HUDEP-2 (cell line): ENCODE results near the gene RPL41.

Experiments used
- DNase-seq, 76 experiments: peaks; one replicate each; lab custom pipeline; 2025; ENCODE audit not compliant: unreplicated experiment in 76 of 76; lab: John Stamatoyannopoulos, UW

RPL41 gene

DNA sequence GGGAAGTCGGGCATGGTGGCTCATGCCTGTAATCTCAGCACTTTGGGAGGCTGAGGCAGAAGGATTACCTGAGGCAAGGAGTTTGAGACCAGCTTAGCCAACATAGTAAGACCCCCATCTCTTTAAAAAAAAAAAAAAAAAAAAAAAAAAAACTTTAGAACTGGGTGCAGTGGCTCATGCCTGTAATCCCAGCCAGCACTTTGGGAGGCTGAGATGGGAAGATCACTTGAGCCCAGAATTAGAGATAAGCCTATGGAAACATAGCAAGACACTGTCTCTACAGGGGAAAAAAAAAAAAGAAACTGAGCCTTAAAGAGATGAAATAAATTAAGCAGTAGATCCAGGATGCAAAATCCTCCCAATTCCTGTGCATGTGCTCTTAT, 13.8 kb upstream of the RPL41 start:
- no peak for DNase-seq

DNA sequence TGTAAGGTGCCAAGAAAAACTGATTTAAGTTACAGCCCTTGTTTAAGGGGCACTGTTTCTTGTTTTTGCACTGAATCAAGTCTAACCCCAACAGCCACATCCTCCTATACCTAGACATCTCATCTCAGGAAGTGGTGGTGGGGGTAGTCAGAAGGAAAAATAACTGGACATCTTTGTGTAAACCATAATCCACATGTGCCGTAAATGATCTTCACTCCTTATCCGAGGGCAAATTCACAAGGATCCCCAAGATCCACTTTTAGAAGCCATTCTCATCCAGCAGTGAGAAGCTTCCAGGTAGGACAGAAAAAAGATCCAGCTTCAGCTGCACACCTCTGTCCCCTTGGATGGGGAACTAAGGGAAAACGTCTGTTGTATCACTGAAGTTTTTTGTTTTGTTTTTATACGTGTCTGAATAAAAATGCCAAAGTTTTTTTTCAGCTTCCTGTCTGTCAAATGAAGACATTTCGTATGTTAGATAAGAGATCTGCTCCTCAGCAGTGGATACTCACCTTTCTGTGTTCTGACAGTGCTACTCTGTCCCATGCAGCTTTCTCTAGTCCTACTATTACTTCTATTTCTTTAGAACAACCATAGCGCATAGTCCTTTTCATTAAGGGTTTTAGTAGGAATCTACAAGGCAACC, 13.2 kb upstream of the RPL41 start:
- DNase-seq: no peak

DNA sequence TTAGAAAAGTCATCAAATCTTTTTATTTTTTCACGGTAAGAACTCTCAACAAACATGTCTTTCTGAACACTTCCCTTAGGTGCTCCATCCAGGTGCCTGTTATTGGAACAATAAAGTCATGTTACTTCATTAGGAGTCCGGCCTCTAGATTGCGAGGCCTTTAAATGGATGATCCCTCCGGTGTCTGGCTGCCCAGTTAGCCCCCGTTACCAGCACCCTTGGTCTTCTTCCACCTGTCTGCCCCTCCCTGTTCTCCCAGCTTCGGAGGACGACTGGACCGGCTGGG, 12.7 kb upstream of the RPL41 start:
- DNase-seq: peak in 1 of 76 experiments; percentile 55

DNA sequence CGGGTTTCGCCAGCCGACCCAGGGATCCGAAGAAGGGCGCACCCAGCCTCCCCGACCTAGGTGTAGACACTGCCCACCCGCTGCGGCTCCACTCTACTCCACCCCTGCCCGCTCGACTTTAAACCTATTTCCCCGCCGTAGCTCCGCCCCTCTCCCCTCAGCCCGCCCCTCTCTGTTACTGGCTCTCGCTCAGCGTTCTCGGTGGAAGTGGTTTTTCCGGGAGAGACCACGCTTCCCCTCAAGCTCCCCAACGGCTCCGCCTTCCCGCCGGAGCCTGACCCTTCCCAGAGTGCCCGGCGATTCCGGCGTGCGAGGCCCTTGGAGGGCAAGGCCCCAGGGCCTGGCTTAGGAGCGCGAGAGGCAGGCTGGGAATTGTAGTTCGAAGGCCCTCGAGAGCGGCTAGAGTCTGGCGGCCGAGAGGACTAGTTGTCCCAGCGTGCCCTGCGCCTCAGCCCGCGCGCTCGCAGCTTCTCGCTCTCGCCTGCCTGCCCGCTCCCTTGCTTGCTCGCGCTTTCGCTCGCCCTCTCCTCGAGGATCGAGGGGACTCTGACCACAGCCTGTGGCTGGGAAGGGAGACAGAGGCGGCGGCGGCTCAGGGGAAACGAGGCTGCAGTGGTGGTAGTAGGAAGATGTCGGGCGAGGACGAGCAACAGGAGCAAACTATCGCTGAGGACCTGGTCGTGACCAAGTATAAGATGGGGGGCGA, 12.2 kb upstream of the RPL41 start, which contains the start of gene PA2G4:
Gene PA2G4, plus strand, starts transcription at position 451 of the 706 bp plus-strand sequence. Its CDS starts 179 bp downstream, at position 630.
- peak in 75 of 76 experiments; percentile 57 to 99 (median 97) for DNase-seq

DNA sequence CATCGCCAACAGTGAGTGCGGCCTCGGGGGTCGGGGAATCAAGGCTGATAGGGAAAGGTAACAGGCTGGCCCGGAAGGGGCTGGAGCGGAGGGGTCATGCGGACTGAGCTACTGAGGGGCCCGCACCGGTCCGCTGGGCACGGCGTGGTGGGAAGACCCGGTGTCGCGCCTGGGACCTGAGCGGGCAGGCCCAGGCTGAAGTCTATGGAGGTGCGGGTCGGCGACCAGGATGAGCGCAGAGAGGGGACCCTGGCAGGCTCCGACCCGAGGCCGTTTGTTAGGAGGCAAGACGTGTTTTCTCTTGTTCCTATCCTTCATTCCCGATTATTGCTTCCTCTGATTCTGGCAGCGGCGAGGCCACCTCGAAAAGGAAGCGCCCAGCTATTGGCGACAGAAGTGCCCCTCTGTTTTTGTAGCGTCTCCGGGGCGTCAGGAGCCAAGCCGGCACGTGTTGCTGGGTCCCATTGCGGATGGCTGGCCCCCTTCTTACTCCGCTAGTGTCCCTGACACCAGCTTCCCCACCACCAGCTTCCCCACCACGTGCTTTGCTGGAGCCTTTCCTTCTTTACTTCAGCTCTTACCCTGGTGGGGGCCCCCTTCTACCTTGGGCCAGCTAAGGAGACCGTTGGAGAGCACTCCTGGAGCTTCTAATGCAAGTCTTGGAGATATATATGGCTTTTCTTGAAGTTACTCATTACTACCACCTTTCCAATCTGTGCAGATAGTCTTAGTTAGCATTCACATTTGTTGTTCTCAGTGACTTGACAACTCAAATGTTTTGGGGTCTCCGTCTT, 11.4 kb upstream of the RPL41 start:
- DNase-seq: peak in 23 of 76 experiments; percentile 6 to 53 (median 21)

DNA sequence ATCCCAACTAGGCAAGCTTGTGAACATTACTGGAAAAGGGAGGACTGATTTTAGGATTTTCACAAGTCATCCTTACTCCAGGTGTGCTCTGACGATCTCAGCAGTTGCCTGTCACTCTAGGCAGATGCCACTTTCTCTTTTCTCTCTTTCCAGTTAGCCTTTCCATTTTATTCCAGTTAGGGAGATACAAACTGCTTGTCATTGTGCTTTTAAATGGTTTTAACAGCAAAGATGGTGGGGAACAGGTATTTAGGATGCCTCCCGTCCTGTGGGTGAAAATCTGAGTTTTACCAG, 10.9 kb upstream of the RPL41 start:
- DNase-seq: no peak

DNA sequence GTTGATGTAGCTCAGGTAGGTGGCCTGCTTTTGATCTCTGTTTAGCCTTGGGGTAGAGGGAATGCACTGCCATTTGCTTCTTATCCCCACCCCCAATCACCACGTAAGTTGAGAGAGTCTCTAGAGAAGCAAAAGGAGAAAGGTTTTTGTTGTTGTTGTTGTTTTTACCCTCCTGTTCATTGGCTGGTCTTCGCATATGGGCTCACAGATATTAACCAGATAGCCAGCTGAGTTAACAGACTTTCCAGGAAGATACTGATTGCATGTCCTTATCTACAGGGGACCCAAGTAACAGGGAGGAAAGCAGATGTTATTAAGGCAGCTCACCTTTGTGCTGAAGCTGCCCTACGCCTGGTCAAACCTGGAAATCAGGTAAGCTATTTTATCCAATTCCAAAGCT, 9.2 kb upstream of the RPL41 start:
- DNase-seq: peak in 29 of 76 experiments; percentile 11 to 70 (median 30)

DNA sequence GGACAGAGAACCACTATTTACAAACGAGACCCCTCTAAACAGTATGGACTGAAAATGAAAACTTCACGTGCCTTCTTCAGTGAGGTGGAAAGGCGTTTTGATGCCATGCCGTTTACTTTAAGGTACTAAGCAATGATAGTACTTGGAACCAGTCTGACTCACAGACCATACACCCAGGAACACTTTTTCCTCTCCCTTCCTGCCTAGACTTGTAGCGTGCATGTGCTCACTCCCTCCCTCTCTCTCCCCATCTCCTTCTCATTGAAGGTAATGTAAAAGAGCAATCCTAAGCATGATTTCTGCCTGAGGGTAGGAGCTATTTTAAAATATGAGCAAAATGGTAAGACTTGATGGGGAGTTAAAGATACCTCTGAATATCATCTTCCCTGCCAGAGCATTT, 5.9 kb upstream of the RPL41 start:
- DNase-seq: no peak

DNA sequence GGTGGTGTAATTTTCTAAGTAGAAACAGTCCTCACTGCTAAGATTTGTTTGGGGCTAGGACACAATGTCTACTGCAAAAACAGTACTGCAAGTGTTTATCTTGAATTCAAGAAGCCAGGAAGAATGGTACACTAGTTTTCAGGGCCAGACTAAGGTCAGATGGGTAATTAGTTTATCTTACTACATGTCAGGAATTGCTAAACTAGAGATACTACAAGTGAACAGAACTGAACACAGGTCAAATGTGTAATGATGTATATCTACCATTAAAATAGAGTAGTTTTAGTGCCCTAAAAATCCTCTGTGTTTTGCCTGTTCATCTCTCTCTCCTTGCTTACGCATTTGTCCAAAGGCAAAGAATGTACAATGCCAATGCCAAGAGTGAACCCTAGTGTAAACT, 2.3 kb upstream of the RPL41 start:
- no peak for DNase-seq

DNA sequence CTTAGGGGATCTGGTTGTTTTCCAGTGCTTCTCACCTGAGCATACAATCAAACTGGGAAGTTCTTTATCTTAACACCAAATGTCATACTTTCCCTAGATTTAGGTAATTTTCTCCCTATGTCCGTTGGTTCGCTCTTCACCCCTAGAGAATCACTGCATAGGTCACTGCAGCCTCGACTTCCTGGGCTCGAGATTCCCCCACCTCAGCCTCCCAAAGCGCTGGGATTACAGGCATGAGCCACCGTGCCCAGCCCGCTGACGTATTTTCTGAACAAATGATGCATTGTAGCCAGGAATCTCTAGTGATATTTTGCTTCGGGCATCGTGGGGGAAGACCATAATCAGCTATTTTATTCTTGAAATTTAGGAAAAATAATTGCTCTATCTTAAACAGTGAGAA, 1.1 kb upstream of the RPL41 start:
- no peak for DNase-seq

DNA sequence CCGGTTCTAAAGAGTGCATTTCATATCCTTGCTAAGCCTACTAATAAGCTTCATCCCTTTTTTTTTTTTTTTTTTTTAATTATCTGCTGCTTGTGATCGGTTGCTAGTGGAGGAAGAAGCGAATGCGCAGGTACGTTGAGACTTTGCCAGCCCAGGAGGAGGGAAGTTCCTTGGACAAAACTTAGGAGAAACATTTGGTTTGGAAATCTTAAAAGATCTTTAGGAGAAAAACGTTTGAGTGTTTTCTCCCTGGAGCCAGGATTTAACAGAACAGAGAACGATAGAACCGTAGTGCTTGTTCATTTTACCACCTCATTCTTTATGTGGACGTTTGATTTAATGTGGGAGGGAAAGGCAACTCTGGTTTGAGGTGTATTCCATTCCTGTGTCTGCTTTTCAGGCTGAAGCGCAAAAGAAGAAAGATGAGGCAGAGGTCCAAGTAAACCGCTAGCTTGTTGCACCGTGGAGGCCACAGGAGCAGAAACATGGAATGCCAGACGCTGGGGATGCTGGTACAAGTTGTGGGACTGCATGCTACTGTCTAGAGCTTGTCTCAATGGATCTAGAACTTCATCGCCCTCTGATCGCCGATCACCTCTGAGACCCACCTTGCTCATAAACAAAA, 761 bp downstream of the RPL41 start:
- DNase-seq: peak in 3 of 76 experiments; percentile 7 to 48 (median 18)

DNA sequence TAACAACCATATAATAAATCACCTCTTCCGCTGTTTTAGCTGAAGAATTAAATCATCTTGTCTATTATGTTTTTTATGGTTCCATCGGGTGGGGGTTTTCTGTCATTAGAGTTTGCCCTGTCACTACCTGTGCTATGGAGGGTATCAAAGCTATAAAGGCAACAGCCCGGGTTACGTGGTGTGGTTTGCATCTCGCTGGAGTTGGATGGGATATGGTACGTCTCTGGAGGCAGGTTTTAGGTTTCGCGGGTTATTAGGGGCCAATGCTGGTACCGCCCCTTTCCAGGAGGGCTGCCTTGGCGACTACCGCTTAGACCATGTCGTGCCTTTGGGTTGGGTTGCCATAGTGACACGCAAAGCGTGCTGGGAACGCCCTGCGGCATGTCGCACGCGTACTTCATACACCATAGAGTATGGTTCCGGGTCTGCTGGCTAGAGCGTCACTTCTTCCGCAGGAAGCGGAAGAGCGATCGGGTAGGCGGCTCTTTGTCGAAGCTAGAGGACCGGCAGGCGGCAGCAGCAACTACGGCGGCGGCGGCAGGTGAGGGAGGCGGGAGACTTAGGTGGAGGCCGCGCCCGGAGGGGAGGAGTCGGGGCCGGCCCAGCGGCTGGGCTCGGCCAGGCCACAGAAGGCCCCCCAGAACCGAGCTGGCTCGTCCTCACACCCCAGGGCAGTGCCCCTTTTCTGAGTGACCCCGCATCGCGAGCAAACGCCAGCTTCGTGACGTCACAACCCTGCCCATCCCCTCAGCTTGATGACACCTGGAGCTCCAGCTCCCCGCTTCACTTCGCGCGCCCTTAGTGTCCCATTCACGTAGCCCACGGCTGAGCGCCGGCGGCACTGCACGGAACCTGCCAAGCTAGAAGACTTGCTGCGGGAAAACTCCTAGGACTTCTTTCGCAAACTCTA, 1.6 kb downstream of the RPL41 start, which contains the start of gene ZC3H10:
Gene ZC3H10, plus strand, starts transcription at position 489 of the 910 bp plus-strand sequence. CDS start 2,297 bp downstream, outside the sequence.
- DNase-seq: peak; percentile 33 to 99 (median 97)

DNA sequence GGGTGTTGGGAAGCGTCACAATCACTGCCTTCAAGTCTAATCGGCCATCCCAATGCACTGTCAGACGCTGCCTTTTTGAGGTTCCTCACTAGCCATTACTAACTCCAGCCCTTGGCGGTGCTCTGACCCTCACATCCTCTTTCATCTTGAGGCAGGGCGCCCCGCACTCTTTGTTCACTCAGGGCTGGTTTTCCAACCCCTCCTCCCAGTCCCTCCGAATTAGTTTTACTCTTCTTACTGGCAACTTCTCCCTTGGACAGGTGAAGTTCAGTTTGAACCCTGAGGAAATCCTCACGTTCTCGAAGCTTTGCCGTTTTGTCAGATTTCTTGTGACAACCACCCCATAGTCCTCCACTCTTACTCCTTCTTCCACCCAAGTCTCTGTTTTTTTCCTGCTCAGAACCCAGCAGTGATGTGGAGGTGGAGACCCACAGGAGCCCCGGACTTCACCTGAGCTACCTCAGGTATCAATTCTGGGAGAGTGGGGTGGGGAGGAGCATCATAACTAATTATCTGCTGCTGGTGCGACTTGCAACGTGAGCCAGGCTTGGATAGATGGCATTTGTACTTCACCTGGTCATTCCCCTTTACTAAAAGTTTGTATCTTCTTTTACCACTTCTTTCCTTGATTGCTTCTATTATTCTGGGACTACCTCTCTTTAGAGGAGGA, 2.4 kb downstream of the RPL41 start:
- peak in 2 of 76 experiments; percentile 42 to 44 for DNase-seq

DNA sequence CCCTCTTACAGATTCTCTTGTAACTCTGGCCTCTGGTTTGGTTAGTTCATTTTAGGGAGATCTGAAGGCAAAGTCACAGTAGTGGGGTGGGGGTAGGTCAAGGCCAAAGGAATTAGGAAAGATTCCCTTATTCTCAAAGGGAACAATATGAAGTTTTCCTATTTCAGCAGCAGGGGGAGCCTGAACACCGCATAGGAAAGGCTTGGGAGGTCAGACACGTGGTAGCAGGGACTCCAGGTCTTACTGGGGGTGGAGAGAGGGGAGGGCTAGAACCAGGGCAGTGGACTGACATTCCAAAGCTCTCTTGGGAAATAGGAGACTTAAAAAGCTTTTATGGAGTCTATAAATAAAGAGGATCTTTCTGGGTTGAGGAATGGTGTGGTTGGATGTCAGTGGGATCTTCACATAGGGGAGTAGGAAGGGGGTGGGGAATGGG, 2.9 kb downstream of the RPL41 start:
- peak in 72 of 76 experiments; percentile 8 to 83 (median 52) for DNase-seq

DNA sequence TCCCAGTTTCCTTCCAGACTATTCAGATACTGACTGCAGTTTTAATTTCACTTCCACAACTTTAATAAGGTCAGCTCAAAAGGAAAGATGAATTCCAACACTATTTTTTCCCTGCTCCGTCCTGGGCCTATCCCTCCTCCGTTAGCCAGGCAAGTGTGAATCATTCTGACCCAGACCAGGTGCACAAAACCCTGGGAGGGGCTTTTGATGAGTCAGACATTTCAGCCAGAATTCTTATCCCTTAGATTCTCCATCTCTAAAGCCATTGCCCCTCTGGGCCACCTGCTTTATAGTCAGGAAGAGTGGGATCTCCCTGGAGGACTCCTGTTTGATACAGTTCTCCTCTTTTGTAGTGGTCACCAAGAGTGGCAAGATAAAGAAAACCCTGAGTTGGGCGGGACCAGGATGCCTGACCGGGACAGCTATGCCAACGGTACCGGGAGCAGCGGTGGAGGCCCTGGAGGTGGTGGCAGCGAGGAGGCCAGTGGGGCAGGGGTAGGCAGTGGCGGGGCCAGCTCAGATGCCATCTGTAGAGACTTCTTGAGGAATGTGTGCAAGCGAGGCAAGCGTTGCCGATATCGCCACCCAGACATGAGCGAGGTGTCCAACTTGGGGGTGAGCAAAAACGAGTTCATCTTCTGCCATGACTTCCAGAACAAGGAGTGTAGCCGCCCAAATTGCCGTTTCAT, 3.9 kb downstream of the RPL41 start:
- no peak for DNase-seq

DNA sequence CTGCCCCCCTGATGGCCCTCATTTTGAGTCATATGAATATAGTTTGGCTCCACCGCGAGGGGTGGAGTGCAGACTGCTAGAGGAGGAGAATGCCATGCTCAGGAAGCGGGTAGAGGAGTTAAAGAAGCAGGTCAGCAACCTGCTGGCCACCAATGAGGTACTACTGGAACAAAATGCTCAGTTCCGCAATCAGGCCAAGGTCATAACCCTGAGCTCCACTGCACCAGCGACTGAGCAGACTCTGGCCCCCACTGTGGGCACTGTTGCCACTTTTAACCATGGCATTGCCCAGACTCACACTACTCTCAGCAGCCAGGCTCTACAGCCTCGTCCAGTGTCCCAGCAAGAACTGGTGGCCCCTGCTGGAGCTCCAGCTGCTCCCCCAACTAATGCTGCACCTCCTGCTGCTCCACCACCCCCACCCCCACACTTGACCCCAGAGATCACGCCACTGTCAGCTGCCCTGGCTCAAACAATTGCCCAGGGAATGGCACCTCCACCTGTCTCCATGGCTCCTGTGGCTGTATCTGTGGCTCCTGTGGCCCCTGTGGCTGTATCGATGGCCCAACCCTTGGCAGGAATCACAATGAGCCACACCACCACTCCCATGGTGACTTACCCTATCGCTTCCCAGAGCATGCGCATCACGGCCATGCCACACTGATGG, 4.9 kb downstream of the RPL41 start:
- DNase-seq: no peak

DNA sequence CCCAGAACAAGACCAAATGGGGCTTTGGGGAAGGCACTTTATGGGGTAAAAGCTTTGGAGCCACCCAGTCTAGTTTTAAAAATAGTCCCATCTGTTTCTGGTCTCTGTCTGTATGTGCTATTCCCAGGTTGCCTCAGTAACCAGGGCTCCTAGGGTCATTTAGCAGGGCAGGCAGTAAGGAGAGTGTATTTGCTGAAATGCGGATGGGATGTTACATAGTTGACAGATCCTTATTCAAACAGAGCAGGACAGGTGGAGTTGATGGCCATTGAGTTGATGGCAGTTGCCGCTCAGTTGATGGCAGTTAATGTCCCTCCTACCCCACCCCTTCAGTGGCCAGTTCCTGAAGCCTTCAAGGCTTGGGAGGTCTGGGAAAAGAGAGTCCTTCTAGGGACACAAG, 6.2 kb downstream of the RPL41 start:
- no peak for DNase-seq

DNA sequence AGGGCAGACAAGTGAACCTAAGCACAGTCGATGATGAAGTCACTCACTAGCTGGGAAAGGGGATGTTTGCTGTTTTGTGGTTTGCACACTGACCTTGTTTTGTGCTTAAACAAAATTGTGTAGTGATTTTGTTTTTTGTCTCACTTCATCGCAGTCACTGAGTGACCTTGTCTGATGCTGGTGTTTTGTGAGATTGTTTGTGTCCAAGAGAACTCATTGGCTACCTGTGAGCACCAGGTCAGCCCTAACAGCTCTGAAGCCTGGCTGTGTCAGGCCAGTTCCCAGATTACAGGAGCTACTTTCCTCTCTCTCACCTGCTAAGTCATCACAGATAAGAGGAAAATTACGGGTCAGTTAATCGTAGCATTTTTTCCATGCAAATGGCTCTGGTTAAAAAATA, 7.7 kb downstream of the RPL41 start:
- no peak for DNase-seq
